ENCODE measurements around the gene IGFL3.

GRCh38 chr19:46100344-46100743, 24.1 kb downstream of the IGFL3 start:
- no peak for TF ChIP-seq ASH1L (IDR thresholded peaks at IDR 0.05; ENCODE audit: borderline replicate concordance, low read depth, partially characterized antibody)
- no peak for TF ChIP-seq JUN (IDR thresholded peaks at IDR 0.05; ENCODE audit: borderline replicate concordance, low read depth, low read length)
- TF ChIP-seq JUN (CRISPR knock-in tag; IDR thresholded peaks at IDR 0.05; ENCODE audit: borderline replicate concordance): no peak
- no peak for TF ChIP-seq ARID3B (CRISPR knock-in tag; IDR thresholded peaks at IDR 0.05; ENCODE audit: borderline replicate concordance)
- TF ChIP-seq ESRRB (CRISPR knock-in tag; IDR thresholded peaks at IDR 0.05; ENCODE audit: borderline replicate concordance): no peak
- TF ChIP-seq EP300 (IDR thresholded peaks at IDR 0.05; ENCODE audit: low read length): no peak
- TF ChIP-seq ARID3A (IDR thresholded peaks at IDR 0.05; ENCODE audit: borderline replicate concordance, low read depth, low read length): no peak
- TF ChIP-seq EHMT2 (IDR thresholded peaks at IDR 0.05): no peak
- TF ChIP-seq CTCF (IDR thresholded peaks at IDR 0.05 in 2 of 3, conservative IDR thresholded peaks at IDR 0.05 in 1 of 3; ENCODE audit: insufficient read depth in 2 of 3, low read depth in 1 of 3, low read length in 3 of 3): no peak
- TF ChIP-seq FOXJ3 (CRISPR knock-in tag; IDR thresholded peaks at IDR 0.05): no peak
- no peak for TF ChIP-seq ZNF318 (IDR thresholded peaks at IDR 0.05; ENCODE audit: borderline replicate concordance in 1 of 2, low read depth in 1 of 2)
- TF ChIP-seq HNRNPH1 (optimal IDR thresholded peaks at IDR 0.05; ENCODE audit: low read depth, low read length): no peak

Measured in K562 (cell line).